H1 (cell line): ENCODE data around the gene RARB. TPM values are rescaled to one million over a fixed set of nuclear protein-coding genes. Genes with fewer than 3 reads are reported as not detected.

Source experiments
- CTCF ChIA-PET: fragments of 300-600 bp; sonication (Branson Sonifier 250); formaldehyde crosslinking; loops from one replicate; lab custom pipeline; 2021; ENCODE audit not compliant: partially characterized antibody; lab: Charles Lee
- POLR2A ChIA-PET: fragments of 300-600 bp; sonication (Branson Sonifier 250); formaldehyde crosslinking; loops from one replicate; lab custom pipeline; 2021; ENCODE audit warnings: inconsistent platforms; ENCODE audit not compliant: partially characterized antibody; lab: Charles Lee
- DNase-seq, 2 experiments: peaks; one replicate each; pipeline versions ENCODE4 v3.0.0 to v3.0.0-alpha.2; 2010 to 2022; ENCODE audit warnings: low spot score in 2 of 2, low read depth in 1 of 2, mixed read lengths in 1 of 2
- FAIRE-seq: peaks from 2 replicates; lab custom pipeline; 2011; peaks lifted over from hg19 to GRCh38; lab: Jason Lieb, UNC
- H2AFZ ChIP-seq: 2 replicates; pipeline ENCODE4 v1.8.1; 2012; ENCODE audit warnings: low read length, inconsistent platforms
- H2AK5ac ChIP-seq: 2 replicates; pipeline ENCODE4 v1.6.1; 2013; ENCODE audit warnings: low read depth, low read length
- H2BK120ac ChIP-seq: replicated peaks from 2 replicates; pipeline ENCODE3; 2013; ENCODE audit warnings: low read depth, low read length, inconsistent platforms
- H2BK12ac ChIP-seq: 2 replicates; pipeline ENCODE4 v1.6.1; 2013; ENCODE audit warnings: low read depth, low read length
- H2BK15ac ChIP-seq: 2 replicates; pipeline ENCODE4 v1.6.1; 2013; ENCODE audit warnings: low read length
- H2BK20ac ChIP-seq: 2 replicates; pipeline ENCODE4 v1.6.1; 2013; ENCODE audit warnings: low read length
- H2BK5ac ChIP-seq: 2 replicates; pipeline ENCODE4 v1.6.1; 2013; ENCODE audit warnings: low read depth, low read length
- H3K14ac ChIP-seq: 2 replicates; pipeline ENCODE4 v1.6.1; 2013; ENCODE audit warnings: inconsistent platforms; ENCODE audit not compliant: insufficient read length
- H3K18ac ChIP-seq: 2 replicates; pipeline ENCODE4 v1.6.1; 2013; ENCODE audit warnings: low read length; ENCODE audit errors: extremely low read depth
- H3K23ac ChIP-seq: 2 replicates; pipeline ENCODE4 v1.6.1; 2013; ENCODE audit warnings: inconsistent platforms; ENCODE audit not compliant: insufficient read length
- H3K23me2 ChIP-seq: 2 replicates; pipeline ENCODE4 v1.6.1; 2013; ENCODE audit warnings: low read depth, low read length
- H3K27ac ChIP-seq: 2 replicates; pipeline ENCODE4 v1.6.1; 2011; ENCODE audit warnings: low read depth, low read length, inconsistent platforms
- H3K27me3 ChIP-seq, 4 experiments: replicated peaks in 1 of 4; 1 replicate in 1 of 4; 2 replicates in 3 of 4; pipeline versions ENCODE4 v1.6.1 to v1.8.1; 2011 to 2013; ENCODE audit warnings: low read length in 3 of 4, mild to moderate bottlenecking in 3 of 4, inconsistent platforms in 2 of 4, mixed read lengths in 2 of 4, moderate library complexity in 1 of 4; ENCODE audit not compliant: control insufficient read depth in 3 of 4, insufficient read depth in 3 of 4; ENCODE audit errors: extremely low read depth in 1 of 4
- H3K36me3 ChIP-seq, 4 experiments: 2 replicates each; pipeline versions ENCODE4 v1.6.1 to v1.8.1; 2011 to 2013; ENCODE audit warnings: mild to moderate bottlenecking in 4 of 4, low read length in 3 of 4, moderate library complexity in 2 of 4, control low read depth in 1 of 4, inconsistent platforms in 1 of 4; ENCODE audit not compliant: insufficient read depth in 4 of 4, control insufficient read depth in 2 of 4
- H3K4ac ChIP-seq: replicated peaks from 2 replicates; pipeline ENCODE3; 2013; ENCODE audit warnings: low read length, low read depth, mixed read lengths, inconsistent platforms; ENCODE audit not compliant: insufficient read length
- H3K4me1 ChIP-seq, 4 experiments: replicated peaks in 1 of 4; 1 replicate in 1 of 4; 2 replicates in 3 of 4; pipeline versions ENCODE4 v1.6.1 to v1.8.1; 2011 to 2013; ENCODE audit warnings: low read length in 3 of 4, inconsistent platforms in 2 of 4, mixed read lengths in 1 of 4; ENCODE audit not compliant: insufficient read depth in 4 of 4, control insufficient read depth in 3 of 4
- H3K4me2 ChIP-seq, 2 experiments: 2 replicates each; pipeline versions ENCODE4 v1.6.1 to v1.8.1; 2011 to 2013; ENCODE audit warnings: low read depth in 2 of 2, low read length in 2 of 2, control low read depth in 1 of 2, inconsistent platforms in 1 of 2, mild to moderate bottlenecking in 1 of 2; ENCODE audit not compliant: insufficient read depth in 1 of 2
- H3K4me3 ChIP-seq, 4 experiments: fragments of 200-600, 300-600 bp in 1 of 4; sonication (generic), shearing (Covaris generic), sonication (Bioruptor Twin) in 1 of 4; 2 replicates each; pipeline versions ENCODE4 v1.5.1 to v1.8.1; 2011 to 2016; ENCODE audit warnings: low read length in 4 of 4, low read depth in 3 of 4, control low read depth in 2 of 4, inconsistent platforms in 2 of 4, mild to moderate bottlenecking in 2 of 4, mixed read lengths in 1 of 4, moderate library complexity in 1 of 4; ENCODE audit not compliant: insufficient read depth in 2 of 4; ENCODE audit errors: extremely low read depth in 1 of 4
- H3K56ac ChIP-seq: replicated peaks from 2 replicates; pipeline ENCODE3; 2013; ENCODE audit warnings: low read depth, mild to moderate bottlenecking, mixed read lengths, low read length, inconsistent platforms; ENCODE audit not compliant: insufficient read length
- H3K79me1 ChIP-seq: 2 replicates; pipeline ENCODE4 v1.6.1; 2013; ENCODE audit warnings: low read depth, low read length, control low read depth
- H3K79me2 ChIP-seq, 2 experiments: 2 replicates each; pipeline versions ENCODE4 v1.6.1 to v1.8.1; 2012 to 2013; ENCODE audit warnings: low read length in 2 of 2, mild to moderate bottlenecking in 2 of 2, inconsistent platforms in 1 of 2; ENCODE audit not compliant: insufficient read depth in 2 of 2, control insufficient read depth in 1 of 2
- H3K9ac ChIP-seq, 4 experiments: replicated peaks in 1 of 4; 1 replicate in 1 of 4; 2 replicates in 3 of 4; pipeline versions ENCODE4 v1.6.1 to v1.8.1; 2011 to 2013; ENCODE audit warnings: low read depth in 3 of 4, low read length in 3 of 4, control low read depth in 2 of 4, mild to moderate bottlenecking in 2 of 4, moderate library complexity in 2 of 4, inconsistent platforms in 1 of 4; ENCODE audit errors: extremely low read depth in 1 of 4
- H3K9me3 ChIP-seq, 2 experiments: 2 replicates each; pipeline versions ENCODE4 v1.6.1 to v1.8.1; 2012 to 2013; ENCODE audit warnings: mild to moderate bottlenecking in 2 of 2, moderate library complexity in 2 of 2, control low read depth in 1 of 2, inconsistent platforms in 1 of 2, low read depth in 1 of 2, low read length in 1 of 2, mixed read lengths in 1 of 2; ENCODE audit not compliant: insufficient read depth in 2 of 2
- H4K20me1 ChIP-seq, 2 experiments: replicated peaks in 1 of 2; 2 replicates each; pipeline versions ENCODE3 to v1.8.1; 2011 to 2013; ENCODE audit warnings: inconsistent platforms in 2 of 2, low read length in 2 of 2, mild to moderate bottlenecking in 1 of 2; ENCODE audit not compliant: insufficient read depth in 2 of 2, control insufficient read depth in 1 of 2
- H4K5ac ChIP-seq: 2 replicates; pipeline ENCODE4 v1.6.1; 2013; ENCODE audit warnings: low read length, low read depth, mixed read lengths, inconsistent platforms; ENCODE audit not compliant: insufficient read length
- H4K8ac ChIP-seq: 2 replicates; pipeline ENCODE4 v1.8.0; 2013; ENCODE audit warnings: mild to moderate bottlenecking, moderate library complexity, low read length, inconsistent platforms; ENCODE audit not compliant: insufficient read depth; ENCODE audit errors: extremely low read depth
- H4K91ac ChIP-seq: replicated peaks from 2 replicates; pipeline ENCODE3; 2013; ENCODE audit warnings: low read length, mixed read lengths, inconsistent platforms; ENCODE audit not compliant: insufficient read length
- CBX8 ChIP-seq: fragments of 300-800, 300-1000 bp; sonication (generic); IDR thresholded peaks from 2 replicates; pipeline ENCODE4 v1.7.1; 2016; ENCODE audit warnings: low read depth, low read length, borderline replicate concordance
- CTBP2 ChIP-seq: IDR thresholded peaks from 2 replicates; pipeline ENCODE4 v1.7.0; 2011; ENCODE audit warnings: borderline replicate concordance, mild to moderate bottlenecking, moderate library complexity, mixed read lengths, low read length; ENCODE audit not compliant: insufficient read depth, insufficient read length
- EZH2 ChIP-seq: fragments of 200-600 bp; sonication (generic); IDR thresholded peaks from 2 replicates; pipeline ENCODE4 v1.7.1; 2012; ENCODE audit warnings: low read depth, mild to moderate bottlenecking, moderate library complexity, low read length, inconsistent platforms; ENCODE audit not compliant: severe bottlenecking
- GTF2F1 ChIP-seq: IDR thresholded peaks from 2 replicates; pipeline ENCODE4 v1.6.1; 2012; ENCODE audit warnings: low read depth, low read length, improper control_type of control experiment, borderline replicate concordance
- JUND ChIP-seq: IDR thresholded peaks from 2 replicates; pipeline ENCODE4 v1.6.1; 2011; ENCODE audit warnings: mild to moderate bottlenecking, improper control_type of control experiment, low read length
- TBP ChIP-seq: IDR thresholded peaks from 2 replicates; pipeline ENCODE4 v1.6.1; 2011; ENCODE audit warnings: low read depth, low read length, improper control_type of control experiment
- WGBS, 2 experiments: shearing (Covaris generic) in 1 of 2; methylation state at CpG; one replicate each; pipeline versions ENCODE4 v1.1.6 to v1.1.7; 2013 to 2015; ENCODE audit warnings: low lambda C conversion rate in 2 of 2, mixed read lengths in 2 of 2, inconsistent platforms in 1 of 2, low coverage in 1 of 2, missing lambda C conversion rate in 1 of 2; ENCODE audit not compliant: insufficient replicate concordance in 2 of 2, insufficient coverage in 1 of 2, insufficient read length in 1 of 2; ENCODE audit errors: extremely low coverage in 1 of 2, missing lambda C conversion rate in 1 of 2; 5-methylcytosine and 5-hydroxymethylcytosine counted together
- polyA plus RNA-seq, 7 experiments: library from polyadenylated mRNA; depleted of rRNA in 3 of 7; stranded (reverse) in 5 of 7; unstranded in 2 of 7; fragments of >200 nt in 5 of 7; fragments of 200-250 nt in 2 of 7; gene quantifications; 1 replicate in 5 of 7; 2 replicates in 1 of 7; 4 replicates in 1 of 7; pipeline versions ENCODE4 v1.2.1 to v1.2.3, GENCODE V29; 2011 to 2013; ENCODE audit warnings: missing spikeins in 2 of 7, mixed read lengths in 2 of 7
- total RNA-seq: library from RNA; stranded (reverse); fragmentation: NEBNext Ultra II Directional; extraction: Animal tissue kit (Norgen Biotek cat#: 25700); gene quantifications from 2 replicates; pipeline ENCODE4 v1.2.1, GENCODE V29; 2021
- TF ChIP-seq, protein P1 (sequence below): IDR thresholded peaks from 2 replicates; pipeline ENCODE4 v1.6.1; 2011; ENCODE audit warnings: low read depth, mild to moderate bottlenecking, low read length; ENCODE audit not compliant: insufficient read depth

RARB gene
- total and polyA plus RNA-seq, 2 of the 8 experiments (the other 6 are each of a cell fraction or from before 2014, with no cell fraction given) = 0.15 to 0.22 TPM

GRCh38 chr3:25453619-25454004, 25.5 kb downstream of the RARB start:
- Histone ChIP-seq H3K79me1 (no peaks in the 10 kb centered on the region), H3K4ac (no peak overlapping the region), H2BK120ac (no peak overlapping the region), H3K4me3 (no peak overlapping the region), H4K5ac (no peak overlapping the region), H2BK20ac (no peak overlapping the region), H2BK15ac (no peak overlapping the region), H4K91ac (no peak overlapping the region), H3K4me2 (no peak overlapping the region), H3K4me1 (peaks cover 0 to 19% (median 11%) of the 10 kb centered on the region in 4 experiments; a peak in 5 of 7 replicates), H3K9ac (no peak overlapping the region; a peak in 1 of 7 replicates), H4K20me1 (no peaks in the 10 kb centered on the region), H3K14ac (no peak overlapping the region), H3K56ac (no peak overlapping the region), H3K36me3 (no peaks in the 10 kb centered on the region), H3K18ac (no peak overlapping the region; the same call in 1 of the 2 replicates), H2AK5ac (no peak overlapping the region), H4K8ac (no peak overlapping the region), H3K27ac (no peak overlapping the region), H3K23ac (no peak overlapping the region), H3K79me2 (no peaks in the 10 kb centered on the region), H3K23me2 (no peaks in the 10 kb centered on the region), H2BK12ac (no peak overlapping the region; the same call in 1 of the 2 replicates), H3K27me3 (no peaks in the 10 kb centered on the region), H2AFZ (no peak overlapping the region), H2BK5ac (no peak overlapping the region), H3K9me3 (no peaks in the 10 kb centered on the region)
- 75% methylated on average over 6 of the region's 6 CpGs; no CpG with 5 or more reads in 1 of the 2 experiments for WGBS, 2 experiments
- DNase-seq (no peak), FAIRE-seq (no peak)
- ChIA-PET CTCF (interaction anchor here (1.0 to 3.5 kb wide), 4 partner anchors 8 to 140 kb away, joined by 3 to 25 read pairs (median 4); no protein-coding TSS in a partner anchor), POLR2A (no interaction called here)
- TF ChIP-seq CBX8 = no peak
- no peak for TF ChIP-seq EZH2
- TF ChIP-seq TBP = no peak
- no peak for TF ChIP-seq GTF2F1
- no peak for TF ChIP-seq CTBP2
- TF ChIP-seq JUND = no peak
- TF ChIP-seq, protein P1, sequence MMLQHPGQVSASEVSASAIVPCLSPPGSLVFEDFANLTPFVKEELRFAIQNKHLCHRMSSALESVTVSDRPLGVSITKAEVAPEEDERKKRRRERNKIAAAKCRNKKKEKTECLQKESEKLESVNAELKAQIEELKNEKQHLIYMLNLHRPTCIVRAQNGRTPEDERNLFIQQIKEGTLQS = no peak
